EL (cell line): ENCODE results near the gene RNF14.
"Not testable (repeated sequence)": the region's sequence is repeated elsewhere in the genome, so short reads cannot be mapped to it uniquely, and the experiment has no call there.

Experiments
- DNase-seq: peaks from one replicate; pipeline ENCODE4 v3.0.0-alpha.2; 2016

The RNF14 gene, protein sequence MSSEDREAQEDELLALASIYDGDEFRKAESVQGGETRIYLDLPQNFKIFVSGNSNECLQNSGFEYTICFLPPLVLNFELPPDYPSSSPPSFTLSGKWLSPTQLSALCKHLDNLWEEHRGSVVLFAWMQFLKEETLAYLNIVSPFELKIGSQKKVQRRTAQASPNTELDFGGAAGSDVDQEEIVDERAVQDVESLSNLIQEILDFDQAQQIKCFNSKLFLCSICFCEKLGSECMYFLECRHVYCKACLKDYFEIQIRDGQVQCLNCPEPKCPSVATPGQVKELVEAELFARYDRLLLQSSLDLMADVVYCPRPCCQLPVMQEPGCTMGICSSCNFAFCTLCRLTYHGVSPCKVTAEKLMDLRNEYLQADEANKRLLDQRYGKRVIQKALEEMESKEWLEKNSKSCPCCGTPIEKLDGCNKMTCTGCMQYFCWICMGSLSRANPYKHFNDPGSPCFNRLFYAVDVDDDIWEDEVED

DNA sequence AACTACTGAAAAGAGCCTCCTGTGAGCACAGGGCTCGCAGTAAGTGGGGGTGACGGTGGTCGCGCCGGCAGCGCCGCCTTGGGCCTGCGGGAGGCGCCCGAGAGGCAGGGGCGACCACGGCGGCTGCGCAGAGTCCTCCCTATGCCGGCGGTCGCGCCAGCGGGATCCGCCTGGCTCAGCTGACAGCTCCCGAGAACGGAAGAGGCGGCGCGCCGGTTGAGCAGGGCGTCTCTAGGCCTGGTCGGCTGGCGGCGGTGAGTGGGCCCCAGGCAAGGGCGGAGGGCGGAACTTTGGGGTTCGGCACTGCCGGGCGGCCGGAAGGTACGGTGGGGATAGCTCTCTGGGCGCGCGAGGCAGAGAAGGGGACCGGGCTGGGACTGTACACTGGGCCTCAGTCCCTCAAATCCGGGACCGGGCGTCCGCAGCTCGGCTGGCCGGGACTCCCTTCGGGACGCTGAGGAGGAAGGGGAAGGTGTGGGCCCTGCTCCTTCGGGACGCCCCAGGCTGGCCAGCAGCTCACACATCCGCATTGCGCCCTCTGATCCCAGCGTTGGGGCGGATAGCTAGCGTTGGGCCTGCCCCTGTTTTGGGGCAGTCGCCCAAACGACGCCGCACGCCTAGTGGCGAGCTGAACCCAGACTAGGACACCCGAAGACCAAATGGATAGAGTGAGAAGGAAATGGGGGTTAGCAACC lies at the start of gene RNF14:
Gene RNF14 (plus strand): TSS at position 192 of the 695 bp plus-strand sequence. CDS start 4,484 bp downstream, outside the sequence.
- DNase-seq = peak; percentile 95

- no peak for DNase-seq
Measured at GRCh38 chr5:141919218-141920119, 49.4 kb upstream of the RNF14 start.

- no peak for DNase-seq
Measured at GRCh38 chr5:141920771-141921170, 48.1 kb upstream of the RNF14 start.

DNA sequence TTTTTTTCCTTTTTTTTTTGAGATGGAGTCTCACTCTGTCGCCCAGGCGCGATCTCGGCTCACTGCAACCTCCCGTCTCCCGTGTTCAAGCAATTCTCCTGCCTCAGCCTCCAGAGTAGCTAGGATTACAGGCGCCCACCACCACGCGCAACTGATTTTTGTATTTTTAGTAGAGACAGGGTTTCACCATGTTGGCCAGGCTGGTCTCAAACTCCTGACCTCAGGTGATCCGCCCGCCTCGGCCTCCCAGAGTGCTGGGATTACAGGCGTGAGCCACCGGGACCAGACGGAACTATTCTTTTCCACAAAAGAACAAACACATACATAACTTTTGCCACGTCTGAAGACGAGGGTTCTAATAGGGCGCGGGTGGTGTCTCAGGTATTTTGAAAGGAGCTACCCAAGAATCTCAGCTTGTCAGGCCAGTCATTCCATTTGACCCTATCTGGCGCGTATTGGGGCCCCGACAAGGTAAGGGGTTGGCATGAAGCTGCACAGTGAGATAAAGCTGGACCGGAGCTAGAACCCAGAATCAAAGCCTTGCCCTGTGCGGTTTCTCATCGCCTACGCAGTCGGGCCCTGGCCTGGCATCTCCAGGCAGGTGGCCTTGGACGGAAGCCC lies 46.0 kb upstream of the RNF14 start:
- not testable (repeated sequence) for DNase-seq

GRCh38 chr5:141923448-141924313 lies 45.2 kb upstream of the RNF14 start, which contains the start of gene DELE1:
TSS of gene DELE1 (plus strand) at chr5:141923871. CDS start at chr5:141923942, 71 bp downstream.
- DNase-seq = peak; percentile 94

DNA sequence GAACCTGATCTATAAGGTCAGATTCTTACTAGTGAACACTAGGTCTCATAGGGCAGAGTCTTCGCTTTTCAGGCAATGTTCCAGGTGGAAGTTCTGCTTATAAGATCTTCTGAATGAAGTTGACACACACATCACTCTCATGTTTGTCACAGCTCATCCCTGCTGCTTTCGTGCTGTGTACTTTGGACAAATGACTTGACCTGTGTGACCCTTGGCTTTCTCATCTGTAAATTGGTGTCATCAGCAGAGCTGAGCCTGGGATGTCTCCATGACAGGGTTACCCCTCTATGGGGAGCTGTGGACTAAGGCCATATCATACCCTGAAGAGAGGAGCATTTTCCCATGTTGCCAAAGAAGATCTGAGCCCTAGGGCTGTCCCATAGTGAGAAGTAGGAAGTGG lies 42.5 kb upstream of the RNF14 start:
- DNase-seq = no peak

DNA sequence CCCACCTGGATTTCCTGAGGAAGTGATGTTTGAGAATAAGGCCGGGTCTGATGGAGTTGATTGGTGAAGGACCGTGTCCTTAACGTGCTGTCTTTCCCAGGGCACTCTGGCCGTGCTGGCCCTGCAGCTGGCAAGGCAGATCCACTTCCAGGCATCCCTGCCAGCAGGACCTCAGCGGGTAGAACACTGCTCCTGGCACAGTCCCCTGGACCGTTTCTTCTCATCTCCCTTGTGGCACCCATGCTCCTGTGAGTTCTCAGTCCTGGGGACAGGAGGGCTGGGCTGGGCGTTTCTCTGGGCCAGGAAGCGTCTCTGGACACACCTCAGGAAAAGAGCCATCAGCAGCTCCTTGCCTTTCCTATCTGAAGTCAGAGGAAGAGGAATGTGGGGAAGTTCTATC lies 40.9 kb upstream of the RNF14 start:
- DNase-seq = no peak

DNA sequence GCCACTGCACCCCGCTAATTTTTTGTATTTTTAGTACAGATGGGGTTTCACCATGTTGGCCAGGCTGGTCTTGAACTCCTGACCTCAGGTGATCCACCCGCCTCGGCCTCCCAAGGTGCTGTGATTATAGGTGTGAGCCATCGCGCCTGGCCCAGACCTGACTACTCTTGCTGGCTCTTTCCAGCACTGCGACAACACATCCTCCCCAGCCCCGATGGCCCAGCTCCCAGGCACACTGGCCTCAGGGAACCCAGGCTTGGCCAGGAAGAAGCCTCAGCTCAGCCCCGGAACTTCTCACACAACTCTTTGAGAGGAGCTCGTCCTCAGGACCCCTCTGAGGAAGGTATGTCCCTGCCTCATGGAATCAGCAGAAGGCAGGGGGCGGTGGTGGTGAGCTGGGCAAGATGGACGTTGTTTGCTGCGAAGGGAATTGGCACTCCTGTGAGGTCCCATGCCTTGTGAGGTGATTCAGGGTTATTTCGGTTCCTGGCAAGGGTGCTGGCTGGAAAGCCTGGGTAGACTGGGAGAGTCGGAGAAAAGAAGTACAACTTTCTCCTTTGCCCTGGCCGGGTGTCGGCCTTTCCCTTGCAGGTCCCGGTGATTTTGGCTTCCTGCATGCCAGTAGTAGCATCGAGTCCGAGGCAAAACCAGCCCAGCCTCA lies 39.4 kb upstream of the RNF14 start:
- no peak for DNase-seq

DNA sequence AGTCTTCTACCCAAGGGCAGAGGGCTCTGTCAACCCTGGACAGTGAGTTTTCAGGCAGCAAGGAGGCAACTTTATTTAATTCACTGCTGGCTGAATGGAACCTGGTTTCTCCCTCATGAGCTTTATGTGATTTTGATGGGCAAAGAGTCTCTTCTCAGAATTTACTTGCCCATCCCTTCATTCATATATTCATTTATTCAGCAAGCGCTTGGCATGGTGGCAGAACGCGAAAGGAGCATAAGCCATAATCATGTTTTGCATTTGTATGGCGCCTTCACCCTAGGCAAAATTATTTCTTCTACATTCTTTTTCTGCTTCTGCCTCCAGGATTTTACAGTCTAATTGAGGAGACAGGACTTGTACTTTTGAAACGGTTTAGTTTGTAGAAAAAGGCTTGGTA lies 37.2 kb upstream of the RNF14 start:
- no peak for DNase-seq

DNA sequence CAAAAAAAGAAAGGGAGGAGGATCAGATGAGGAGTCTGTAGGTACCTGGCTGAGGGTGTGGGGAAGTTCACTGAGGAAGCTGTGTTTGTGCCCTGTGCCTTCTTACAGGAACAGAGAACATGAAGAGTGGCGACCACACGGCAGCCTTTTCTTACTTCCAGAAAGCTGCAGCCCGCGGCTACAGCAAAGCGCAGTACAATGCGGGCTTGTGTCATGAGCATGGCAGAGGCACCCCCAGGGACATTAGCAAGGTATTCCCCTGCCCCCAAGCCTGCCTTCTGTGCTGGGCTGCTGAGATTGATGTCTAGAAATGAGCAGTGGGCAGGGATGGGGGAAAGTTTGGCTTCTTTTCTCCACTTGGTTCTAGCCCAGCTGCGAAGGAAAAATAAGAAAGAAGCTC lies 35.8 kb upstream of the RNF14 start:
- DNase-seq = no peak

DNA sequence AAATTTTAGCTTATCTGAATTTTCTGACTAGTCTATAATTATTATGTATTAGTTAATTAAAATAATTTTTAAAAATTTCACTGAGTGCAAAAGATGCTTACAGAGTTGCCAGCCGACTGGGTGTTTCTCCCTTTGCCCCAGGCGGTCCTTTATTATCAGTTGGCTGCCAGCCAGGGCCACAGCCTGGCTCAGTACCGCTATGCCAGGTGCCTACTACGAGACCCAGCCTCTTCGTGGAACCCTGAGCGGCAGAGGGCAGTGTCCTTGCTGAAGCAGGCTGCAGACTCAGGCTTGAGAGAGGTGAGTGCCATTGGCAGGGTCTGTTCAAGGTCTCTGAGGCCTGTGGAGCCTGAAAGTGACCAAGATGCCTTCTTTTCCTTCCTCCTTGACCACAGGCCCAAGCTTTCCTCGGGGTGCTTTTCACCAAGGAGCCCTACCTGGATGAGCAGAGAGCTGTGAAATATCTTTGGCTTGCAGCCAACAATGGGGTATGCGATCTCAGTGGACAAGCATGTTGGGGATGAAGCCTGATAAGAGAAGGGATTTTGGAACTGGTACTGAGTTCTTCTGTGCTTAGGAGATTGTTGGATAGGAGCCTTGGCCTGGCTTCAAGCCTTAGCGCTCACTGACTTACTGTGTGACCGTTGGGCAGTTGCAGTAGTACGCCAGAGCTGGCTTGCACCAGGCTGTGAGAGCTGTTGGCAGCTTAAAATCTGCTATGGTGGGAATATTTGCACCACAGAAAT lies 34.6 kb upstream of the RNF14 start:
- DNase-seq = no peak

GRCh38 chr5:141935538-141935937 lies 33.4 kb upstream of the RNF14 start:
- DNase-seq = no peak

GRCh38 chr5:141940695-141941271 lies 28.1 kb upstream of the RNF14 start:
- DNase-seq = peak; percentile 18

DNA sequence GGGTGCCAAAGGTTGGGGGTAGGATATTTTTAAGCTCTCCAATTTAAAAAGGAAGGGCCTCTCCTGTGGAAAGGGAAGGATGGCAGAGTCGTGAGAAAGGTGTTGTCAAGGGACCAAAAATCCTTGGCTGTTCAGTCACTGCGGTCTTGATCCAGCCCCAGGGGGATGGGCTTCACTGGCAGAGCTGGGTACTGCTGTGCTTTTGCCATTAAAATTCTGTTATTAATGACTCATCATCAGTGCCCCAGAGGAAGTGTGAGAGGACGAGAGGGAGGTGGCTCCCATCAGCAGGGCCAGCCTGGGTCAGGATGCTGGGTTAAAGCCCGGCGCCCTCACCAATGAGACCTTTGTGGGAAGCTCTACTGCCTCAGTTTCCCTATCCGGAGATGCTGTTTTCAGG lies 27.6 kb upstream of the RNF14 start:
- DNase-seq = peak; percentile 54

GRCh38 chr5:141941779-141942178 lies 27.1 kb upstream of the RNF14 start:
- no peak for DNase-seq

DNA sequence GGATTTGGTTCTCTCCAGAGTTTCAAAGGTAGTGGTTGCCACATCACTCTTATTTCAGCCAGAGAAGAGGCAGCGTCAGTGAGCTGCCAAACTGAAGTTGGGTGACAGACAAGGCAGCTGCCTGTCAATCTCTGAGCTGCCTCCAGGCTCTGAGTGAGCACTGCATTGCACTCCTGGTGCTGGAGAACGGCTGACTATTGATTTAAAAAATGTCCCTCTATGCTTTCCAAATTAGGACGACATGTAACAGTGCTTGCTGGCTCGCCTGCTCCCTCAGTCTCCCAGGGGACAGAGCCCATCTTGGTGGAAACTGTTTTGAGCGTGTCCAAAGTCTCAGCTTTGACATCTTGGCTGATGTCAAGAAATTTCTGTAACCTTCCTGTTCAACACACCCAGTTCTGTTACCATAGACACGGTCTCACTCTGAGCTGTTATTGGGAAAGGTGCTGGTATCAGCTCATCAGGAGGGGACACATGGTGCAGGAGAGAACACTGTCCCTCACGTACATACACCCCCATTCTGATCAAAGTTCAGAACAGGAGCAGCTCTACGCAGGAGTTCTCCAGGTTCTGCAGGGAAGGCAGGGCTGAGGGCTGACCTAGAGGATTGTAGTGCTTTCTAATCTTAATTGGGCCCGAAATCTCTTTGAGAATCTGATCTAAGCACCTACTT lies 26.6 kb upstream of the RNF14 start:
- DNase-seq = no peak

DNA sequence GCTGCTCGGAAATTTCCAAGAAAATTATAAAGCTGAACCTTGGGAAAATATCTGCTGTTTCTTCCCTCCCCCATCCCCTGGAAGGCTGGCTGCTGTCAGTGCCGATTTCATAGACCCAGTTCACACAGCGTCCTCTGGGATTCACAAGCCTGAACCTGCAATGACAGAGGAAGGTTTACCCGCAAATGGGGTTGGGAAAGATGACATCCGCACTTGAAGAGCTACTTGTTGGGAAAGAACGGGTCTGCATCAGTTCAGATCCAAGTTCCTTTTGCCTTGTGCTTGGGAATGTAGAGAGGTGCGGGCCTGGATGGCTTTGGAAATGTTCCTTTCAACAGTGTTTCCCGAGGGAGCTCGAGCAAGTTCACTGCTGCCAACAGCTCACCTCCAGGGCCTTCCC lies 24.8 kb upstream of the RNF14 start:
- no peak for DNase-seq

- no peak for DNase-seq
Measured at GRCh38 chr5:141945511-141946051, 23.3 kb upstream of the RNF14 start.

DNA sequence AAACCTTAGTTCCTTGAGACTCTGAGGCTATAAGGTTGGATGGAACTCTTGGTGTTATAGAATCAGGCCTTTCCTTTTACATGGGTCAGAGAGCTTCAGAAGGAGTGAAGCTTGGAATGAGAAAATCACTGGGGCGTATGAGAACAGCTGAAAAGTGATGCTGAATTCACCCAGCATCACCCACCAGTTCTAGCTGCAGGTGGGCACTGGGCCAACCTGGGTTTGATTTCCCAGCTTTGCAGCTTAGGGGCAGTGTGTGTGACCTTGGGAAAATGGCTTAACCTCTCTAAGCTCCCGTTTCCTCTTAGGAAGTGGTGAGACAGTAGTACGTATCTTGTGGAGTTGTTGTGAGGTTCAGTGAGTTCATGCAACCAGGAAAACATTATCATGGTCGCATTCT lies 21.6 kb upstream of the RNF14 start:
- no peak for DNase-seq
